ENCODE results near the gene ZNF622.
"Not testable (repeated sequence)": the region's sequence is repeated elsewhere in the genome, so short reads cannot be mapped to it uniquely, and the experiment has no call there.

ZNF622 gene

GRCh38 chr5:16480144-16480543, 14.5 kb upstream of the ZNF622 start:
- no peak for DNase-seq

GRCh38 chr5:16477541-16477940, 11.9 kb upstream of the ZNF622 start:
- no peak for DNase-seq

- DNase-seq = not testable (repeated sequence)
These were observed 10.8 kb upstream of the ZNF622 start for GRCh38 chr5:16476417-16476816.

- DNase-seq = no peak
These were observed 5.8 kb upstream of the ZNF622 start for GRCh38 chr5:16471387-16471786.

GRCh38 chr5:16467363-16468219, 2.0 kb upstream of the ZNF622 start:
- no peak for DNase-seq

GRCh38 chr5:16464664-16465543, 696 bp downstream of the ZNF622 start:
- peak in 1 of 2 experiments; percentile 28 for DNase-seq

- no peak for DNase-seq
These were observed 1.4 kb downstream of the ZNF622 start for GRCh38 chr5:16464231-16464630.

GRCh38 chr5:16461782-16462181, 3.8 kb downstream of the ZNF622 start:
- no peak for DNase-seq

GRCh38 chr5:16461026-16461425, 4.6 kb downstream of the ZNF622 start:
- DNase-seq = no peak

- DNase-seq = no peak
These were observed 6.1 kb downstream of the ZNF622 start for GRCh38 chr5:16459451-16459850.

GRCh38 chr5:16457853-16458252, 7.7 kb downstream of the ZNF622 start:
- DNase-seq = no peak

GRCh38 chr5:16457451-16457850, 8.1 kb downstream of the ZNF622 start:
- DNase-seq = no peak

GRCh38 chr5:16456103-16456832, 9.3 kb downstream of the ZNF622 start:
- DNase-seq = no peak

- no peak for DNase-seq
These were observed 9.9 kb downstream of the ZNF622 start for GRCh38 chr5:16455668-16456067.

- no peak for DNase-seq
These were observed 10.9 kb downstream of the ZNF622 start for GRCh38 chr5:16454686-16455085.

GRCh38 chr5:16453609-16454008, 12.0 kb downstream of the ZNF622 start:
- no peak for DNase-seq

GRCh38 chr5:16450163-16450562, 15.4 kb downstream of the ZNF622 start:
- no peak for DNase-seq

GRCh38 chr5:16446993-16447392, 18.6 kb downstream of the ZNF622 start:
- no peak for DNase-seq

GRCh38 chr5:16437977-16438376, 27.6 kb downstream of the ZNF622 start:
- DNase-seq = no peak

- DNase-seq = not testable (repeated sequence)
These were observed 29.4 kb downstream of the ZNF622 start for GRCh38 chr5:16436065-16436682.

- DNase-seq = no peak
These were observed 34.1 kb downstream of the ZNF622 start for GRCh38 chr5:16431490-16431889.

- DNase-seq = no peak
These were observed 35.1 kb downstream of the ZNF622 start for GRCh38 chr5:16430349-16431089.
